Right renal pelvis (tissue), 4 donors: Measurements from ENCODE around the gene ITGB7. TPM values are rescaled to one million over a fixed set of nuclear protein-coding genes. Genes with fewer than 3 reads are reported as not detected.
A peak's percentile ranks its signal among the peaks of the same experiment; 100 is the strongest.

Experiments used
- DNase-seq, 4 donors: peaks; one replicate each; pipeline ENCODE4 v3.0.0-alpha.2; 2013; ENCODE audit warnings: low read depth in 4 of 4, low spot score in 3 of 4, missing footprints in 1 of 4
- polyA plus RNA-seq, 4 donors: library from polyadenylated mRNA; unstranded; fragments of 120-200 nt; gene quantifications; one replicate each; pipeline ENCODE4 v1.2.1, GENCODE V29; 2013; ENCODE audit not compliant: insufficient read length in 4 of 4

ITGB7 gene
- polyA plus RNA-seq, 4 donors, result 1.4 to 1.8 (median 1.6) TPM

DNA sequence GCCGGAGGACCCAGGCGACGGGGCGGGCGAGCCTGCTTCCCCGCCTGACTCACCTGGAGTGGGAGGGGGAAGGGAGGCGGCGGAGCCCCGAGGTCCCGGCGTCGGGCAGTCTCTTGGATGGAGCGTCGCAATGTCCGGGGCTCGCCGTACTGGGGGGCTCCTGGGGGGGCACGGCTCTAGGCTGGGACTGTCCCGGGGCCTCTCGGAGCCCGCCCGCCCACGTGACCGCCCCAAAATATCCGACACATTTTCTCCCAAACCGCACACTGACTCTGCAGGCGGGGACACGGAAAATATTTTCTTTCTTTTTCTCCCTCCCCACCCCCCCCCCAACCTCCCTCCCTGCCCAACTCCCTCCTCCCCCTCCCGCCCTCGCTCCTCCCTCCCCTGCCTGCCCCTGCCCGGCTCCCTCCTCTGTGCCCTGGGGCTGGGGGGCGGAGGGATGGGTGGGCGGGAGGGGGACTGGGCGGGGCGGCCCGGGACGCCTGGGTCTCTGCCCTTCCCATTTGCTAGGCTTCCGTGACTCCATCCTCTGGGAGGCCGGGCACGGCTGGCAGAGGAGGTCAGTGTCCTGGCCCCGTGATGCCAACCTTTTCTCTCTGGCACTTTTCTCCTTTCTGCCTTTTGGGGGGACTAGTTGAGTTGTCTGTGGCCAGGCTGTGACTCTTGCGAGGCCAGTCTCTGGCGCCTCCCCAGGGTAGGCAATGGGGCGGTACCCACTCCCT lies 25.0 kb upstream of the ITGB7 start, which contains the start of gene RARG:
TSS of gene RARG (minus strand) at position 289 of the 725 bp plus-strand sequence. CDS start 4,664 bp downstream, outside the sequence.
- DNase-seq, result no peak

DNA sequence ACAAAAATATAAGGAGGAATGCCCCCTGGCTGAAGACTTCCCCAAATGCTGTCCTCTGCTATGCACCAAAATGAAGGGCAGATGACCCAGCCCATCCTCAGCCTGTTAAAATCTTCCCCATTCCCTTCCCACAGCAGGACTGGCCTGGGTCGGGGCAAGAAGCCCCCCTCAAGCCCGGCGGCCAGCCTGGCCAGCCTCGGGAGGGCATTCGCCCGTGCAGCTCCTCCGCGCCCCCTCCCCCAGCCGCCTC lies 24.5 kb upstream of the ITGB7 start:
- DNase-seq, result no peak

DNA sequence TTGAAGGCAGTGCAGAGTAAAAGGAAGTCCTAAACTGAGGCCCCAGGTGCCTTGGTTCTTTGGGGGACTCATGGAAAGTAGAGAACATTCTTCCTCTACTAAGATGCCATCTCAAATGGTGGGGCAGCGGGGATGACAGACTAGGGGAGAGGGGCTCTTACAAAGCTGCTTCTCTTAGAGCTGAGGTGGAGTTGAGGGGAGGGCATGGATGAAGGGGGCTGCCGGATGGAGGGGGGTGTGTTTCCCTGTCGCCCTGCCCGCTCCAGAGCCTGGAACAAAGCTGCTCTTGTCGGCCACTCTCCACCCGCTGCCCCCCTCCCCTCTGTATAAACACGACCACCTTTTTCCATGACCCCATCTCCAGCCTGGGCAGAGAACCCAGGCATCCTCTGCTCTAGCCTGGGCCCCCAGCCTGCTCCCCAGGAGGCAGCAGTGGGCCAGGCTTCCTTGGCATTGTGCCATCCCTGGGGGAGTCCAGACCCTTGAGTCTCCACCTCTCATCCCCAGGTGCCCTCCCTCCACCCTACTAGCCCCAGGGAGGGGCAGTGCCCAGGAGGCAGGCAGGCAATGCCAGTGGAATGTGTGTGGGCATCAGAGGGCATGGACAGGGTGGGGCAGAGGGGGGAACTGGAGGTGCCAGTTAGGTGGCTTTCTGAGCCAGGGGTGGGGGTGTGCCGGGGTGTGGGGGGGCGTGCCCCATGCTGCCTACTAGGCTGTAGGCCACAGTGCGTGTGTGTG lies 23.2 kb upstream of the ITGB7 start:
- DNase-seq, result no peak

DNA sequence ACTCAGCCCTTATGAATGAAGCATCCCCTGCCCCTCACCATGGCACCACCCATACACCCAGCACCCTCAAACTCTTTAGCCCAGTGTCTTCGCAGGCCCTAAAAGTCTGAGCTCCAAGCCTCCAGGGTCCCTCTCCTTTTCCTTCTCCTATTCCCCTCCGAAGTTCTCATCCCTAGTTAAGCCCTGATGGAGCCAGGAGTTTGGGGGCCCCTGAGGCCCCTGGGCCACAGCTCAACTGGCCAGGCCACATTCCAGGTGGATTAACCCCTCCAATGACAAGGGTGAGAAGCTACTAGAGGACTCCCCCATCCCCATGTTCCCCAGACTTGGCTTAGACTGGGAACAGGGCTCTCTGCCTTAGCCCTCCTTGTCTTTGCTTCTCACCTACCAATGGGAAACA lies 22.4 kb upstream of the ITGB7 start:
- no peak for DNase-seq

DNA sequence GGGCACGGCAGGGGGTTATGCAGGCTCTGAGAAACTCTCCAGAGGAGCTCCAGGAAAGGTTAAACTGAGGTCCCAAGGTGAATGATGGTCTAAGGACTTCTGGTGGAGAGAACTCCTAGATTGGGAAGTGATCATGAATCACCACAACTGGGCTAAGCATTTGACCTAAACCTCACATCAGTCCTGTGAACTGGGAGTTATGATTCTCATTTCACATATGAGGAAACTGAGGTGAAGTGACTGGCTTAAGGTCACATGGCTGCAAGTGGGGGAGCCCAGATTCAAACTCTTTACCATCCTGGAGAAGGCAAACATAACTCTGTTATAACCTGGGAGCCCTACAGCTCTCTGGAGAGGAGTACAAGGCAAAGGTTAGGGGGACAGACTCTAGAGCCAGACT lies 20.8 kb upstream of the ITGB7 start:
- DNase-seq, result no peak

DNA sequence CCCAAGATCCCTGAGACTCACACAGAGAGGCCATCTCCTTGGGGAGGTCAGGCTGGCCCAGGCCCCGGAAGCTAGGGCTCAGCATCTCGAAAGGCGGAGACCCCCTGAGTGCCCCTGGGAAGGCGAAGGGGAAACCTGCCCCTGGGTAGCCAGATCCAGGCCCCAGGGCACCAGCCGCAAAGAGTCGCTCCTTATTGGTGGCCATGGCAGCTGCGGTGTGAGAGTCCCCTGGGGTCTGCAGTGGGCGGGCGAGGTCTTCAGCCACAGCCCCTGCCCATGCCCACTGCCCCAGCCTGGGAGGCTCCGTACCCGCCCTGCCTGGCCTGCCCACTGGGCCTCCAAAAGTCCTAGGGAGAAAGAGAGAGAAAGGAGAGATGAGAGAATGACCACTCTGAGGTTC lies 20.3 kb upstream of the ITGB7 start:
- DNase-seq, result no peak

DNA sequence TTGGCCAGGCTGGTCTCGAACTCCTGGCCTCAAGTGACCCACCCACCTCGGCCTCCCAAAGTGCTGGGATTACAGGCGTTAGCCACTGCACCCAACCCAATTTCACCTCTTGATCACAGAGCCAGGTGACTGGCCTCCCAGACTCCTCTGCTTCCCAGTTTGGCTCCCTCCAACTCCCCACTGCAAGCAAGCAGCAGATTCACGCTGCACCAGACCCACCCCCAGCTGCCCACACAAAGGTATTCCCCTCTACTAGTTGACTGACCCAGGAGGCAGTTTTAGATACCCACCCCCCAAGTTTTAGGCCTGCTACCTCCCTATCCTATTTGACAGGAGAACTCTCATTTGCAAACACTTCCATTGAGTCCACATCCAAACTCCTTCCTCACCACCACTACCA lies 19.8 kb upstream of the ITGB7 start:
- no peak for DNase-seq

DNA sequence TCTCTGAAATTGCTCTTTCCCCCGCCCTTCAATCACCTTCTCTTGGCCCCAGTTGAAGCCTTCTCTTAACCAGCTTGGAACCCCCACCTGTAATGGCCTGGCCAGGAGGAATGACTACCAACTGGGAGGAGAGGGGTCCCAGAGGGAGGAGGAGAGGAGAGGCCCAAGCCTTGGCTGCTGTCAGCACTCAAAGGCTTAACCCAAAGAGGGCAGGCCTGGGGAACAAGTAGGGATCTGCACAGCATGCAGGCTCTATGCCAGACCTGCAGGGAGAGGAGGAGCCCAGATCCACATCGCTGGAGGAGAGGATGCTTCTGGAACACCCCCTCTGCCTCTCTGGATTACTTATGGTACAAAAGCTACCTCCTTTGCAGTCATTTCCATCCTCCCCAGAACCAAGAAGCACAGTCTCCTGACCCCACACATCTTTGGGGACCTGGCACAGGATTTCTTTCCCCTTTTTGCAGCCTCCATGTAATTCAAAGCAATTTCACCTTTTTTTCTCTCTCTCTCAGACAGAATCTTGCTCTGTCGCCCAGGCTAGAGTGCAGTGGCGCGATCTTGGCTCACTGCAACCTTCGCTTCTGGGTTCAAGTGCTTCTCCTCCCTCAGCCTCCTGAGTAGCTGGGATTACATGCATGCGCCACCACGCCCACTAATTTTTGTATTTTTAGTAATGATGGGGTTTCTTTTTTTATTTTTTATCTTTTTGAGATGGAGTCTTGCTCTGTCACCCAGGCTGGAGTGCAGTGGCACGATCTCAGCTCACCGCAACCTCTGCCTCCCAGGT lies 18.8 kb upstream of the ITGB7 start:
- DNase-seq, result no peak

DNA sequence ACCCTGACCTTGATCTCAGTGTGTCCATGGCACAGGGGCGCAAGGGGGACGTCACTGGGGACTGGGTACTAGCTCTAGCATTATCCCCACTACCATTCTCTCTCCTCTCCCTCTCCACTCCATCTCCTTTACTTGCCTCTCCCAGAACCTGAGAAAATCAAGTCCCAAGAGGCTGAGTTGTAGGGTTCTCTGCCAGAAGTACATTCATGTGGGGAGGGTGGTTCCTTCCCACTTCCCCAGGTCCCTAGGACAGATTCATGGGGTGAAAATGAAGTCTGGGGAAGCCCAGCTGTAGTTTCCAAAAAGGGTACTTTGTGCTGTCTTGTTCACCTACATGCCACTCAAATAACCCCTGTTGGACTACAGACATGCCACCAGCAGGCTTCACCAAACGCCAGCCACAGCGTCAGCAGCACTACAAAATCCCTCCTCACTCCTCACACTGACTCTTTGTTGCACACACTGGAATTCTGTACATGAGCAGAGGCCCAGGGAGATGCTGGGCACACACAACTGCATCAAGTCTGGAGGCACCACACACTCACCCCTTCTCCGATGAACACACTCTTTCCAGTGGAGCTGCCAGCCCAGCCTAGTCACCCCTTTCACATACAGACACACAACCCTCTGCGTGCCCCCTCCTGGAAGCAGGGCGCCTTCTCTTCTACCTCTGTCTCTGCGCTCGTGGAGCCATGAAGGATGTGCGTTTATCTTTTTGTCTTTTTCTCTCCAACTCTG lies 18.0 kb upstream of the ITGB7 start:
- no peak for DNase-seq

DNA sequence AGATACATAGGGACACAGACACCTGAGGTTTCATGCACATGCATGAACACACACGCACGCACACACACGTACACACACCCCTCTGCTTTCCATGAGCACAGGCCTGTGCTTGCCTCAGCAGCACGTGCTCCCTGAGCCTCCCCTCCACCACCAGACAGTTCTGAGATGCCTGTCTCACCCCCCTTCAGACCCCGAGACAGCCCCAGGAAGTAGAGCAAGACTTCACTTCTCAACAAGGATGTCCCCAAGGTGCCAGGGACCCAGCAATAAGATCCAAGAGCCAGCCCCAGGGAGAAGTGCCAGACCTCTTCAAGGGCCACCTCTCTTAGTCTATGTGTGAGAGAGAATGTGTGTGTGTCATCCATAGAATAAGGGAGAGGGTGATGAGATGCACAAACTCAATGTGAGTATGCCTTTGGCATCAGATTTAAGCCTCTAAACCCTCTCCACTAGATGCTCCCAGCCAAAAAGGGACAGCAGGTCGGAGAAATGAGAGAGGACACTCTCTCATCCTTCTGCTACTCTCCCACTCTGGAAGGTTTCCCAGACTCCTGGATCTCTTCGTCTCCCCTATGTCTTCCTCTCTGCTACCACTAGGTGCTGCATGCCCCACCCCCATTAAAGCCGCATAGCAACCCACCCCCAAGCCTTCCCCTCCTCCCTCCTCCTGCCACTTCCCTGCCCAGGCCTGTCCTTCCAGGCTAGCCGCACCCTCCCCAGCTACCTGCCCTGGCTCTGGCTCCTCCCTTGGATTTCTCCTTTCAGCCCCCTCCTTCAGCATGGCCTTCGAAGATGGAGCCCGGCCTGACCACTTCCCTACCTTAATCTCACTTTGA lies 17.2 kb upstream of the ITGB7 start:
- no peak for DNase-seq

DNA sequence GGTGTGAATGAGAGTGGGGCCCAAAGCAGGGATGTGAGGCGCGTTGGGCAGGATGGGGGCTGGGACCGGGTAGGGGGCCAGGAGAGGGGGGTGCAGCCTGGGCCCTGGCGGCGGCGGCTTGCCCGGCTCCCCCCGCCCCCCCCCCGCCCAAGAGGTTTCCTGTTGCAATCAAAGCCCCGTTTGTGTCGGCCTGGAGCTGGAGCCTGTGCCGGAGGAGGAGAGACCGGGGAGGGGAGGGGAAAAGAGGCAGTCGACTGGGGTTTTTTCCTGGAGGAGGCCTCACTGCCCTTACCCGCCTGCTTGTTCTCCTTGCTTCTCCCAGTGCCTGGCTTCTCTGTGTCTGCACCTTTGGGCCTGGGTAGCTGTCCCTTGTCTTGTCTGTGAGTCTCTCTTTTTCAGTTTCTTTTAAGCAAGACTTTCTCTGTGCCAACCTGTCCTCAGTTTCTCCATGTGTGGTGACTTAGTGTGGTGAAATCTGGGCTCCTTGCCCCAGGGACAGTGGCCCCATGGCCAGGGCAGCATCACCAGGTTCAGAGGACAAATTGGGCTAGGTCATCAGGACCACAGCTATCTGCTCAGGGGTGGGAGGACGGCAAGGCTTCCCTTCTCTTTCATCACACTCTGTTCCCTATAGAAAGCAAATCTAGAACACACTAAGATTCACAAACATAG lies 16.5 kb upstream of the ITGB7 start:
- no peak for DNase-seq

DNA sequence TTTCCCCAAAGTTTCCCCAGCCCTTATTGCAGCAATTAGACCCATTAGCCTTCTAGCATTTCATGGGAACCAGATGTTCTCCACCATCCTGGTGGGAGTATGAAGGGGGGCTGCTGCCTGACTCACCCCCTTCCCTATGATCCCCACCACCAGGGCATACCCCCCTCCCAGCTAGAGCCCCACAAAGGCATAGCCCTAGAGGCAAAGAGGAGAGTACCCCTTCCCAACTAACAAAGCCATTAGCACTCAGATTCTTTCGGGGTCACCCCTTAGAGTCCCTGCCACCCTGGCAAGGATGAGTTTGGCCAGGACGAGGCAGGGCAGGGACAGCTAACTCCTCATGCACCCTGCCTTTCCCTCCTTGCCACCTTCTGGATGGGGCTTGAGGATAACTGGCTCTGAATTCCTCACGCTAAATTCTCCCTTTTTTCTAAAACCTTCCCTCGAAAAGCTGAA lies 15.8 kb upstream of the ITGB7 start:
- DNase-seq, result no peak

DNA sequence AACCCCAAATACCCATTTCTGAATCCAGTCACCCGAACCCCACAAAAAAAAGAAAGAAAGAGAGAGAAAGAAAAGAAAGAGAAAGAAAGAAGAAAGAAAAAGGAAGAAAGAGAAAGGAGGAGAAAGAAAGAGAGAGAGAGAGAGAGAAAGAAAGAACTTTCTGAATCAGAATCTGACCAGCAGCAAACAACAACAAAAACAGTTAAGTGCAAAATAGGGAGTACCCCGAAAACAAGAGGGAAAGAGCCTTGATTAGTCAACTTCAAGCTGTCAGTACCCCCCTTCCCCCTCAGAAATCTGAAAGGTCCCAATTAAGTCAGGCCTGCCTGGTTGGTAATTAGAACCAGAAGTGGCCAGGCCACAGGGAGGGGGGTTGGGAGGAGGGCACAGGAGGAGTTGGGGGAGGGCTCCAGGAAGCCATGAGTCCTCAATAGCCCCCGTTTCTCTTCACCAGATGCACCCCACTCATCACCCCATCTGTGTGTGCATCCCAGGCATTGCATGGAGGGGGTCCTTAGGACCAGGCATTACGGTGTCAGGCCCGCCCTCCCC lies 15.2 kb upstream of the ITGB7 start:
- no peak for DNase-seq

DNA sequence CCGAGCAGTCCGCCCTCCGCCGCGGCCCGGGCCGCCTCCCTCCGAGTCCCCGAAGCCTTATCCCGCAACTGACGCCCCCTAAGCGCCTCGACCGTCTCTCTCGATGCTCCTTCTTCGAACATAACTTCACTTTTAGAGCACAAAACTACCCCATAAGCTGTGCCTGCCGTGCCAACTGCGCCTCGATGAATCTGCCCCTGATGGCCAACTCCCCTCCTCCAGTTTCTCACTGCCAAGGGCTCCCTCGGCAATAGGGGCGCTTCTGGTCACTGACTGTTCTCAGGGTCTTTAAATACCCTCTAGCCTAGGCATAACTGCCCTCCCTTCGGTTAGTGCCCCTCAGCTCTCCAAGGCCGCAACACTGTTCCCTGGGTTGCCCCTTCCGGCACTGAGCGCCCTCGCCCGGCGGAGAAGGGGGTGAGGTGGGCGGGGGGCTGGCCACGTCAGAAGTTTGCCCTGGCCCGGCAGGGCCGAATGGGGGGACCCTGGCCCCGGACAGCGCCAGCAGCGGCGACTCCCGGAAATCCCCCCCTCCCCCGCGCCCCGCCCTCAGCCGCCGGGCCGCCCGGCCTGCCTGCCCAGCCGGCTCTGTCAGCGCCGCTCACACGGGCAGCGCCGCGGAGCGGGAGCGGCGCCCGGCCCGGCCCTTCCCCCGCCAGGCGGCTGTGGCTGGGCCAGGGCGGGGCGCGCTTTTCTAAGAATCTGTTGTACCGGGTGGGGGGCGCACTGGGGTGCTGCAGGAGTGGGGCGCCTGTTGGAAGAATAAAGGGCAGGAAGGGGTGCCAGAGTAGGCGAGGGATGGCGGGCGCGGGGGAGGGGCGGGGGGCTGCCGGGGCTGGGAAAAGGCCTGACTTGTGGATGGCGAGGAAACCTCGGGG lies 14.4 kb upstream of the ITGB7 start:
- DNase-seq, result peak in 2 of 4 donors; percentile 52 to 56

DNA sequence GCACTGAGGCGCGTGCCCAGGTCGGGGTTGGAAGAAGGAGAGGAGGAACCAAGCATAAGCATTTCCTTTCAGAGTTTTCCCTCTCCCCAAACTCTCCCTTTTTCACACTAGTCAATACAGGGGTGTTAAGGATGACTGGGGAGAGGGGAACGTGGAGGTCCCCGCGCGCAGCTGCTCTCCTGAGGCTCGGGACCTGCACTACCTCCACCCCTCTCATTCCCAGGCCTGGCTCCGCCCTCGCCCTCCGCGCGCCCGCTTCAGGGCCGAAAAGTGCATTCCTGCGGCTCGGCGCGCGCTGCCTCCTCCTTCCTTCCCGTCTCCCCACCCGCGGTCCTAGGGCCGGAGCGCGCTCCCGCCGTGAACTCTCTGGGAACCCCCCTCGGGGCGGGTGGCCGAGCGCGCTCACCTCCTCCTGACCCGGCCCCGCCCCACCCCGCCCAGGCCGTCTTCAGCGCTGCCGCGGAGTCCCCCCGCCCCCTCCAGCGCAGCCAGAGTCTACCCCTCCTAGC lies 13.7 kb upstream of the ITGB7 start:
- DNase-seq, result peak; percentile 79 to 87 (median 84)

DNA sequence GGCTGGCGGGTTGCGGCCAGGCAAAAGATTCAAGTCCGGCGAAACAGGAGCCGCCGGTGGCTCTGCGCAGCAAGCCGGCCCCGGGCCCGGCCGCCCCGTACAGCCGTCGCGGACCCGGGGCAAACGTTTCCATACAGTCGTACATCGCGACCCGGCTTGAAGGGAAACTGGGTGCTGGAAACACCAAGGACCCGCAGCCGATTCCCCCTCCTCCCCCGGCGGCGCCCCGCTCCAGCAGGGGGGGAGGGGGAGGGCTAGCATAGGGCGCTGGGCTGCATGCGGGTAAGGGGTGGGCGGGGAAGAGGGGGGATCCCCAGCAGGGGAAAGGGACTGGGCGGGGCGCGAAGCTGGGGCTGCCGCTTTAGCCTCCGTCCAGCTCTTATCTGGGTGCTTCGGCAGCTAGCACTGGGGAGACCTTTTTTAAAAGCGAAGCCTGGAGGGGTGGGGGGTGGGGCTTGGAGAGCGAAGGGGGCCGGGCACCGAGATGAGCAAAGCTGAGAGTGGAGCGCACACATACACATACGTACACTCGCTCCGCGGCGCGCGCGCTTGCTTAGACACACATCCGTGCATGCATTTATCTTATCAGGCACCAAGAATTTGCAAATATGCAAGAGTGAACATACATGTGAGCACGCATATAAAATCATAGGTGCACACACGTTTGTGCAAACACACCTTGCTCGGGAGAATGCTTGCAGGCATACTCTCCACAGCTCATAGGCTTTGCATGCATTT lies 13.1 kb upstream of the ITGB7 start:
- DNase-seq, result no peak

DNA sequence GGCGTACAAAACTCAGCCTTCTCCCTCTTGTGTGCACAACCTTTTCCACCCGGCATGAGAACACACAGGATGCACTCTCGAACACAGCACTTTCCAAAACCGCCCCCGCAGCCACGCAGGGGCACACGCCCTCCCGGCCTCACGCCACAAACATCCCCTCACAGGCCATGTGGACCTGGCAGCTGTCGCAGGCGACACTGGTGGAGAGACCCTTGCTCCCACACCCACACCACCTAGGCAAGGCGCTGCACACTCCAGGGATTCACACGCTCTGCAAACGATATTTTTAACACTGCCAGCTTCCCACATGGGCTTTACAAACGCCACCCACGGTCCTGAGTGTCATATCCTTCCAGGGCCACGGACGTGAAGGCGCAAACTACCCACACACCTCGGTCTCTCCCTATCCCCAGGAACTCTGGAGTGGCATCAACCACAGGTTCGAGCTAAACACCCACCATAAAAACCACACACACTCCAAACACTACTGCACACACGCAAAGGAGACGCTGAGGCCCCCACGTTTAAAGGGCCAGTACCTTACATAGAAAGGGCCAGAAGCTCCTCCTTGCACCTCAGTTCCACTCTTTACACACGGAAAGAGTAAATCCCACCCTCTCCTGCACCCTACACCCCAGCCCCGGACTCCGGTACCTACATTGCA lies 12.4 kb upstream of the ITGB7 start:
- DNase-seq, result no peak
